Epithelial cell of esophagus (primary cell): Measurements from ENCODE around the gene GNG13.

Source experiments
- DNase-seq: peaks from one replicate; pipeline ENCODE4 v3.0.0; 2010; ENCODE audit warnings: low read depth
- H3K4me3 ChIP-seq: 2 replicates; pipeline ENCODE4 v1.5.1; 2011; ENCODE audit warnings: mild to moderate bottlenecking, low read length, control low read depth
- CTCF ChIP-seq: IDR thresholded peaks from 2 replicates; pipeline ENCODE4 v1.5.1; 2011; ENCODE audit warnings: low read depth, mild to moderate bottlenecking, low read length, control low read depth, inconsistent platforms; ENCODE audit not compliant: insufficient read depth; ENCODE audit errors: missing control alignments

GNG13 gene

GRCh38 chr16:787321-787966 lies 13.1 kb downstream of the GNG13 start:
- DNase-seq, result no peak
- peak overlapping the region; percentile 90 for H3K4me3 ChIP-seq
- no peak for TF ChIP-seq CTCF

- DNase-seq, result peak; percentile 71
- peak; percentile 73 for TF ChIP-seq CTCF
Observed at GRCh38 chr16:785563-786535, 14.7 kb downstream of the GNG13 start.

GRCh38 chr16:784431-784830 lies 16.1 kb downstream of the GNG13 start:
- no peak for DNase-seq
- H3K4me3 ChIP-seq, result no peak overlapping the region
- TF ChIP-seq CTCF, result no peak

More at GRCh38 chr16:785563-786535, 14.7 kb downstream of the GNG13 start:
- no peak overlapping the region for H3K4me3 ChIP-seq

GRCh38 chr16:783404-784161 lies 17.0 kb downstream of the GNG13 start:
- DNase-seq, result peak; percentile 24
- no peak overlapping the region for H3K4me3 ChIP-seq
- TF ChIP-seq CTCF, result no peak

- H3K4me3 ChIP-seq, result no peak overlapping the region
- DNase-seq, result peak; percentile 62
- TF ChIP-seq CTCF, result no peak
Observed at GRCh38 chr16:782766-783403, 17.6 kb downstream of the GNG13 start.

- DNase-seq, result no peak
- H3K4me3 ChIP-seq, result no peak overlapping the region
- no peak for TF ChIP-seq CTCF
Observed at GRCh38 chr16:782258-782657, 18.3 kb downstream of the GNG13 start.
